GM21528 (cell line): ENCODE data around the gene TFR2.

Source experiments
- ATAC-seq: cut with Tn5 transposase; IDR thresholded peaks from one replicate; pipeline ENCODE4 v1.9.1; 2021; ENCODE audit warnings: mild to moderate bottlenecking, moderate library complexity; ENCODE audit not compliant: unreplicated experiment, low FRiP score

TFR2 gene

DNA sequence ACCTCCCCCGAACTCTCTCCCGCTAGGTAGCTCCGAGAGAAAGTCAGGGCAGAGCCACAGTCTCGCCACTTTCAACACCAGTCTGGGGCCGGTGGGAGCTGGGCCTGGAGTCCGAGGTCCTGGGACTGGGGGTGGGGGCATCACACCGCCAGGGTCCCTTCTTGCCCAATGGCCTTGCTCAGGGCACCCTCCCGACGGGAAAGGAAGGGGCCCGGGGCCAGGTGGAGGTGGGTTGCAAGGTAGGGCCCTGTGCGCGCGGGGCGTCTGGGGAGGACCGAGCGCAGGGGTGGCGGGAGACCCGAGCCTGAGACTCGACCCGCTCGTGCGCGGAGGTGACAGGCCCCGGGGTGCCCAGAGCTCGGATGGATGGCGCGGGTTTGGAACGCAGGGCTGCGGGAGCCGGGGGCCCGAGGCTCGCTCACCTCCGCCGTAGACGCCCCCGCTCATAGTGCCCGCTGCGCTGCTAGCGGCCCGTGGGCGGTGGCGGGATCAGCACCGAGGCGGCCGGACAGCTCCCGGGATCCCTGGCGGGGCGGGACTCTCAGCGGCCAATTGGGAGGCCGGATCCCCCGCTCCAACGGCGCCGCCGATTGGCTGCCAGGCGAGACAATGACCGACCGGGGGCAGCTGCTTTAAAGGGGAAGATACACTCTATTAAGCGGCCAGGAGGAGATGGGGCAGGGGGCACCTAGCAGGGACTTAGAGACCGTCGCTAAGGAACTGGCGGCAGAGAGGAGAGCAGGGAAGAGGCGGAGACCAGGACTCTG is 14.7 kb upstream of the TFR2 start, which contains the start of gene ACTL6B:
Gene ACTL6B (minus strand): TSS at position 541 of the 767 bp plus-strand sequence. CDS start 94 bp downstream, at position 447.
- no peak for ATAC-seq

DNA sequence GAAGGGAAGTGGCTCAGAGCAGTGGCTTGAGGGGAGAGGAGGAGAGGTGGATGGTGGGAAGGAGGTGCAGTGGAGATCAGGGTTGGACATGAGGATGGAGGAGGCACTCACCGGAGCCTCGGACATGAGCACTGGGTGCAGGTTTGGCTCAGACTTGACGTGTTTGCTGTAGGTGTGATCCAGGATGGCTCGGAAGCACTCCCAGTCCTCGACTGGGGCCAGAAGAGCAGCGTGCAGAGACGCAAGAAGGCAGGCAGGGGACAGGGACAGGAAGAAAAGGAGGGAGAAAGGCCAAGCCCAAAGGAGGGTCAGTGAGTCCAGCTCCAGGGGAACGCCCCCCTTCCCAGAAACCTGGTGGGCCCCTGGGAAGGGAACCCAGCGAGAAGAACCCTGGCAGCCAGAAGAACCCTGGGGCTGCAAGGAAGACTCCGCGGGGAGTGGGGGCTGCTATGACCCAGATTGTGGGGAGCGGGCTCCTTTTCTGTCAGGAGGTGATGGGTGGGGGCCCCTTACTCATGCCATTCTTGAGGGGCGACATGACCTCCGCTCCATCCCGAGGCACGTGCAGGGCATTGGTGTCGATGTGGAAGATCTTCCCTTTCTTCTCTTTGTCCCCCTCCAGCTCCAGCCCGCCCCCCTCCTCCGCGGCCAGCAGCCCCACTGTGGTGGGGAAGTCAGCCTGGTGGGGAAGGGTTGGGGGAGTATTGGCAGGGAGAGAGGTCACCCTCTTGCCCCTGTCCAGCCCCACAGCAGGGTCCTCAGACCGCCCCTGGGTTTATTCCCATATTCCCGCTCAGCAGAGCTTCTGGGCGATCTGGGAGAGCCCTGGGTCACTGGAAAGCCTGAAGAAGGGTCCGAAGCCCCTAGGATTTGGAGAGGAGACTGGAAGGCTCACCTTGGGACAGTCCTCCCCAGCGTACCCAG is 13.8 kb upstream of the TFR2 start:
- no peak for ATAC-seq

- ATAC-seq, result no peak
Measured at GRCh38 chr7:100649826-100650565, 8.6 kb upstream of the TFR2 start.

GRCh38 chr7:100642534-100642907 is 1.2 kb upstream of the TFR2 start:
- no peak for ATAC-seq

DNA sequence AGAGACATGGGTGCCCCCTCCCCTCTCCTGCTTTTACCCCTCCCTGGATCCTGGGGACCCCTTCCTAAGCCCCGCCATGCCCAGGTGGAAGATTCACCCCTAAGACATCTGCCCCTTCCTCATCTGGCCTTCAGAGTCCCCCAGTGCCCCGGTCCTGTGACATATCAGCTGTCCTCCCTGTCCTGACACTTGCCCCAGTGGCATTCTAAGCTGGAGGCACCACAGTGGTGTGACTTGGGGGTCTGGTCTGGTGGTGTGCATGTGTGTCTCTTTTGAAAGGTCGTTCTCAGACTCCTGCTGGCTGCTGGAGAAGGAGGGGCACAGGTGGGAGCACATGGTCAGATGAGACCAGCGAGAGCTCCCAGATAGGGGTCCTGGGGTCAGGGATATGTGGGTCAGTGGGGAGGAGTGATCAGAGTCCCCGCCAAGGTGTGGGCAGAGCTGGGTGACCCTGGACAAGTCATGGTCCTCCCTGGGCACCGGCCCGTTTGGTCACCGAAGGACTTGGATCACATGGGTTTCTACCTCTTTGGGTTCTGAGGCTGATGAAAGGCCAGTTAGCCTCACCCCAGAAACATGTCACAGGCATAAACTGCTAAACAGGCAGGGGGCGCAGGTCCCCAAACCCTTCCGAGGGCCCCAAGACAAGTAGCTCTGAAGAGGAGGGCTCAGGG is 645 bp upstream of the TFR2 start:
- ATAC-seq, result no peak

GRCh38 chr7:100640517-100641440 is 573 bp downstream of the TFR2 start:
- ATAC-seq, result no peak

DNA sequence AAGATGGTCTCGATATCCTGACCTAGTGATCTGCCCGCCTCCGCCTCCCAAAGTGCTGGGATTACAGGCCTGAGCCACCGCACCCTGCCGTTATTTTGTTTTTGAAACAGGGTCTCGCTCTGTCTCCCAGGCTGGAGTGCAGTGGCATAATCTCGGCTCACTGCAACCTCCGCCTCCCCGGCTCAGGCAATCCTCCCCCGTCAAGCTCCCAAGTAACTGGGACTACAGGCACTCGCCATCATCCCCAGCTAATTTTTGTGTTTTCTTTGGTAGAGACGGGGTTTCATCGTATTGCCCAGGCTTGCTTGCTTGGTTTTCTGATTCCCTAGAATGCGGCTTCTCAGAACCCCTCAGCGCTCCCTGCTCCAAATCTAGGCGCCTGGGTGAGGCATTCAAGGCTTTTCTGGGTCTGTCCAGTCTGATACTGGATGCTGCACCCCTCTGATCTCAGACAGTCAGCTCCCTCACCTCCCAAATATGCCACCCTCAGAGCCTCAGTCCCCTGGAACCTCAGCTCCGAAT is 1.3 kb downstream of the TFR2 start:
- no peak for ATAC-seq

GRCh38 chr7:100632951-100633717 is 8.2 kb downstream of the TFR2 start:
- ATAC-seq, result no peak

DNA sequence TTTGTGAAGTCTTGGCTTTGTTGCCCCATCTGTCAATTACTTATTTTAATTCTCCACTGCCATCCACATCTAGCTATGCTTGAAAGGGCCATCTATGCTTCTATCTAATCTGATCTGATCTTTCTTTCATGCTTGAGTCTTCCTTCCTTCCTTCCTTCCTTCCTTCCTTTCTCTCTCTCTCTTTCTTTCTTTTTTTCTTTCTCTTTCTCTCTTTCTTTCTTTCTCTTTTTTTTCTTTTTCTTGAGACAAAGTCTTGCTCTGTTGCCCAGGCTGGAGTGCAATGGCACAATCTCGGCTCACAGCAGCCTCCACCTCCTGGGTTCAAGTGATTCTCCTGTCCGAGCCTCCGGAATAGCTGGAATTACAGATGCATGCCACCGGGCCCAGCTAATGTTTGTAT is 11.3 kb downstream of the TFR2 start:
- ATAC-seq, result no peak

GRCh38 chr7:100629117-100629716 is 12.1 kb downstream of the TFR2 start:
- ATAC-seq, result no peak

DNA sequence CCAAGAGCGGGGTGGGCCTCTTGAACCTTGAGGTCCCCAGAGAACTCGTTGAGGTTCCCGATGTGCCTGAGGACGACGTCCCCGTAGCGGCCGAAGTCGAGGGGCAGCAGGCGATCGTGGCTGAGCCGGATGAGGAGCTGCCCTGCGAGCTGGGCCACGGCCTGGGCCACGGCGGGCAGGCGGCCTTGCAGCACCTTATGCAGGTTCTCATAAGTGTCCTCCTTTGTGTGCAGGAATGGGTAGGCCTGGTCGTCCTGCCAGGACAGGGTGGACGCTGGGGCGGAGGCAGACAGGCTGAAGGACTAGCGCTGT is 14.2 kb downstream of the TFR2 start:
- no peak for ATAC-seq

DNA sequence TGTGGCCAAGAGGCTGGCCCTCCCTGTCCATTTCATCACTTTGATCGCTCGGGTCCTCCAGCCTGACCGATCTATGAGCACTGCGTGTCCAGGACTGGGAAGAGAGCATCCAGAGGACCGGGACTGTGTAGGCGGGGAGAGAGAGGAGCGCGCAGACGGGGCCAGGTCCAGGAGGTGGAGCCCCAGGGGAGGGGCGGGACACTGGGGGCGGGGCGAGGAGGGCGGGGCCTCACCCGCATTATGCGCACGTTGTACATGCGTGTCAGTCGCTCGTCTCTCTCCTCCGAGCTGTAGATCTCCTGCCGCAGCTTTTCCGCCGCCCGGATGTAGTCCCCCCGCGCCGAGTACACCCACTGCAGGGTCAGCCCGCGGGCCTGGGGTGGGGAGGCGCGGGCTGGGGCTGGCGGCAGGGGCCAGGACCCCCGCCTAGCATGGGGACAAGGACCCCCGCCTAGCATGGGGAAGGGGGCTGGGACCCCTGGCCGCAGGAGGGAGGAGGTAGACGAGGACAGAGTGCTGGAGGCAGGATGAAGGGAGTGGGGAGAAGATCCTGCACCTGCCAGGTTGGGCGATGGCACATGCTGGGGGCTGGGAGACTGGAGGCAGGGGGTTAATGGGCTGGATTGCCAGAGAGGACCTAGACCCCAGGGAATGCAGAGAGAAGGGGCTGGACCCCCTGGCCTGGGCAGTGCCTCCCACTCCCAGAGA is 14.7 kb downstream of the TFR2 start:
- ATAC-seq, result peak; percentile 74

DNA sequence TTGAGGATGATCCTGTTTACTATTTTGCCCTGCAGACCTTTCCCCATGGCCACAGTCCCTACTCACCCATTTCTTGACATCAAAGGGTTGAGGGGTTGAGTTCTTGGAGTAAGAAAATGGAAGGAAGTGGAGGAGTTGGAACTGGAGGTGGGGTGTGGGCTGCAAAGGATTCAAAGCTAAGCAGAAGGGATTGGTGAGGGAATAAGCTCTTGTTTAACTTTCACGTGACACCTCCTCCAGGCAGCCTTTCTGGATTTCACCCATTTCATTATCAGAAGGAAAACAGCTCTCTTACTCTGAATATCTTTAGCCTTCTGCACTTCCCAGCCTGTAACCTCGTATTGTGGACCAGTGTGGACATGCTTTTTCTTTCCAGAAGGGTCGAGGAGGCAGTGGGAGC is 15.3 kb downstream of the TFR2 start:
- ATAC-seq, result no peak

DNA sequence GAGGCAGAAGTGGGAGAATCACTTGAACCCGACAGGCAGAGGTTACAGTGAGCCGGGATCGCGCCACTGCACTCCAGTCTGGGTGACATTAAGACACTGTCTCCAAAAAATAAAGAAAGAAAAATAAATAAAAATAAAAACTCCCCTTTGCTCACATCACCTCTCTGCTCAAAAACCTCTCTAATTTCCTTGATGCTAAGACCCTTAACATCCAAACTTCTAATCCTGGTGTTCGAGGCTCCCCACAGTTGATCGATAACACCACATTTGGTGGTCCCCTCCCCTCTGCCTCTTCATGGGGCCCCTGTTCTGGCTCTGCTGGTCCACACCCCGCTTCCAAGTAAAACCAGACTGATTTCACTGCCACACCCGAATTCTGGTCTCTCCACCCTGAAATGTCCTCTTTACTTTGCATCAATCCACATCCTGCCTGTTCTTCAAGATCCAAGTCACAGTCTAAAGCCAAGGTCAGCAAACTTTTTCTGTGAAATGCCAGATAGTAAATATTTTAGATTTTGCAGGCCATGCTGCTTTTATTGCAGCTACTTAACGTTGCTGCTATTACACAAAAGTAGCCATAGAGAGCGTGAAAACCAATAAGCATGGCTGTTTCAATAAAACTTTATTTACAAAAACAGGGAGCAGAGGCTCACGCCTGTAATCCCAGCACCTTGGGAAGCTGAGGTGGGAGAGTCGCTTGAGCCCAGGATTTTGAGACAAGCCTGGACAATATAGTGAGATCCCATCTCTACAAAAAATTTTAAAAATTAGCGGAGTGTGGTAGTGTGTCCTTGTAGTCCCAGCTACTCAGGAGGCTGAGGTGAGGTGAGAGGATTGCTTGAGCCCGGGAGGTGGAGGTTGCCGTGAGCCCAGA is 17.2 kb downstream of the TFR2 start:
- no peak for ATAC-seq

DNA sequence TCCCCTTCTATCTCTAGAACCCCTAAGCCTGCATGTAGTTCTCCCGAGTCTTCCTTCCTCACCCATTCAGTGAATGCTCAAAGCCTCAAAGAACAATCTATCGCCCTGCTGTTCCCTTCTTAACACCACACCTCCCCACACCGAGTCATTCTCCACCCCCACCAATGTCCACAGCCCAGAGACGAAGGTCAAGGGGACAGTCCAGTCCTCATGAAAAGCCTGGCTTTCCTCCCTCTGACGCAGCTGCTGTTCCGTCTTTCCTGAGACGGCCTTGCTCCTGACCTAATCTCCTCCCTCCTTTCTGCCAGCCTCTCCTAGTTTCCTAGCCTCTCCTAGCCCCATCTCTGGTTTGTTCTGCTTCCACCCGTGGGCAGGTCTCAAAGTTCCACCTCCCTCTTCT is 19.8 kb downstream of the TFR2 start:
- ATAC-seq, result no peak

DNA sequence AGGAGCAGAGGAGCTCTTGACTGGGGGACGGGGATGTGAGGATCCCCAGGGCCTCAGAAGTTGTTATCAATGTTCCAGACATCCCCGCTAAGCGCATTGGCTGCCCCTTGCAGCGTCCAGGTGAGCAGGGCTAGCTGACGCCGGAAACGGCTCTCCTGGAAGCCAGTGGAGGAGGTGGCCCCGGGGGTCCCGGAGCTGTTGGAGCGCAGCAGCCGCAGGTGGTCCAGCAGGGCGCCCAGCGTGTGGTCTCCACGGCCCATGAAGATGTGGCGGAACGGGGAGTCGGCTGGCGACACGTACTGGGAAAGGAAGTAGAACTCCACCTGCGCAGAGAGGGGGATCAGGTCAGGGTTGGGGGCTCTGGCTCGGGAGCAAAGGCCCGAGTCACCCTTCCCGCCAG is 20.5 kb downstream of the TFR2 start:
- no peak for ATAC-seq

DNA sequence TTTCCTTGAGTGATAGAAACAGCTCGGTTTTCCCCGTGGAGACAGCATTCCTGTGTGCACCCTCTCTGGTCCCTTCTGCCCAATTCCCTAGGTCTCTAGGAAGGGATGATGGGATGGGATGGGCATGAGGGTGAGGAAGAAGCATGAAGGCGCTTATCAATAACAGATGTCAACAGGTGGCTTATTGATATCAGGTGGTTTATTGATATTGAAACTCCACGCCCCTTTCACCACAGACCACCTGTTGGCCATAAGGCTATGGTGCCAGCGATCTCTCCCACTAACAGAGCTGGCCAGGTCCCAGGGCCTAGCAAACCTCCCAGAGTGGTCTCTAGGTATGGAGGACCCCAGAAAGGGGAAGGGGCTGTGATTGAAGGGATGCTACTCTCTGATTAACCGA is 21.1 kb downstream of the TFR2 start:
- ATAC-seq, result no peak
